Endothelial cell of umbilical vein (primary cell): Measurements from ENCODE around the gene DARS1. TPM values are rescaled to one million over a fixed set of nuclear protein-coding genes. Genes with fewer than 3 reads are reported as not detected.

Experiments used
- BruUV-seq: library from RNA; stranded (reverse); fragments of 400-500 nt; replicated peaks from 2 replicates; lab custom pipeline; 2021; lab: Mats Ljungman, UMichigan
- CTCF ChIA-PET: fragments of 300-600, 350-600 bp; sonication (Branson Sonifier 250); formaldehyde crosslinking; loops from one replicate; lab custom pipeline; 2021; ENCODE audit warnings: antibody characterized with exemption, inconsistent platforms; lab: Charles Lee
- POLR2A ChIA-PET: fragments of 300-600, 350-600 bp; sonication (Branson Sonifier 250); formaldehyde crosslinking; loops from one replicate; lab custom pipeline; 2021; ENCODE audit warnings: antibody characterized with exemption, inconsistent platforms; lab: Charles Lee
- DNase-seq: peaks from one replicate; pipeline ENCODE4 v3.0.0-alpha.2; 2011; ENCODE audit warnings: low read depth, low spot score
- FAIRE-seq: peaks from 2 replicates; lab custom pipeline; 2011; peaks lifted over from hg19 to GRCh38; lab: Jason Lieb, UNC
- H2AFZ ChIP-seq: 2 replicates; pipeline ENCODE4 v1.6.0; 2012; ENCODE audit warnings: low read depth, low read length, control low read depth, inconsistent platforms
- H3K27ac ChIP-seq: 2 replicates; pipeline ENCODE4 v1.5.1; 2011; ENCODE audit warnings: low read depth, mild to moderate bottlenecking, control low read depth, low read length, moderate library complexity; ENCODE audit not compliant: insufficient read depth
- H3K27me3 ChIP-seq, 2 experiments: 2 replicates each; pipeline versions ENCODE4 v1.6.0 to v1.6.1; 2011; ENCODE audit warnings: low read length in 2 of 2, mixed read lengths in 1 of 2; ENCODE audit not compliant: control insufficient read depth in 2 of 2, insufficient read depth in 2 of 2
- H3K36me3 ChIP-seq, 2 experiments: 2 replicates in 1 of 2; 3 replicates in 1 of 2; pipeline ENCODE4 v1.5.1; 2011; ENCODE audit warnings: low read length in 2 of 2, mild to moderate bottlenecking in 1 of 2, moderate library complexity in 1 of 2; ENCODE audit not compliant: control insufficient read depth in 2 of 2, insufficient read depth in 2 of 2; ENCODE audit errors: extremely low read depth in 1 of 2
- H3K4me1 ChIP-seq: 3 replicates; pipeline ENCODE4 v1.5.1; 2011; ENCODE audit warnings: mild to moderate bottlenecking, low read length; ENCODE audit not compliant: control insufficient read depth, insufficient read depth; ENCODE audit errors: extremely low read depth
- H3K4me2 ChIP-seq: 2 replicates; pipeline ENCODE4 v1.6.1; 2011; ENCODE audit warnings: low read length, control low read depth, mixed read lengths; ENCODE audit not compliant: insufficient read depth
- H3K4me3 ChIP-seq, 3 experiments: fragments of 200-600 bp in 1 of 3; sonication (generic), shearing (Covaris generic) in 1 of 3; replicated peaks in 1 of 3; 2 replicates each; pipeline ENCODE4 v1.5.1; 2011 to 2016; ENCODE audit warnings: control low read depth in 3 of 3, low read length in 3 of 3, mild to moderate bottlenecking in 2 of 3, inconsistent platforms in 1 of 3, low read depth in 1 of 3, moderate library complexity in 1 of 3; ENCODE audit not compliant: insufficient read depth in 1 of 3
- H3K79me2 ChIP-seq: 2 replicates; pipeline ENCODE4 v1.6.0; 2012; ENCODE audit warnings: low read length, inconsistent platforms; ENCODE audit not compliant: control insufficient read depth, insufficient read depth
- H3K9ac ChIP-seq: replicated peaks from 2 replicates; pipeline ENCODE3; 2011; ENCODE audit warnings: low read length, control low read depth; ENCODE audit not compliant: insufficient read depth; ENCODE audit errors: extremely low read depth
- H3K9me1 ChIP-seq: replicated peaks from 3 replicates; pipeline ENCODE4 v1.6.0; 2011; ENCODE audit warnings: mild to moderate bottlenecking, low read length; ENCODE audit not compliant: control insufficient read depth, insufficient read depth; ENCODE audit errors: extremely low read depth
- H3K9me3 ChIP-seq: replicated peaks from 2 replicates; pipeline ENCODE4 v1.5.1; 2012; ENCODE audit warnings: low read length, inconsistent platforms; ENCODE audit not compliant: control insufficient read depth, insufficient read depth
- H4K20me1 ChIP-seq: replicated peaks from 2 replicates; pipeline ENCODE3; 2011; ENCODE audit warnings: mild to moderate bottlenecking, low read length; ENCODE audit not compliant: control insufficient read depth, insufficient read depth; ENCODE audit errors: extremely low read depth
- EZH2 ChIP-seq: IDR thresholded peaks from 2 replicates; pipeline ENCODE4 v1.6.1; 2012; ENCODE audit warnings: borderline replicate concordance, low read depth, mild to moderate bottlenecking, moderate library complexity, low read length, inconsistent platforms; ENCODE audit not compliant: severe bottlenecking
- FOS ChIP-seq: IDR thresholded peaks from 2 replicates; pipeline ENCODE4 v1.6.1; 2011; ENCODE audit warnings: mild to moderate bottlenecking, low read length, moderate library complexity, borderline replicate concordance; ENCODE audit not compliant: insufficient read depth
- GATA2 ChIP-seq: IDR thresholded peaks from 2 replicates; pipeline ENCODE4 v1.7.0; 2011; ENCODE audit warnings: low read depth, mild to moderate bottlenecking, moderate library complexity, mixed read lengths, low read length; ENCODE audit not compliant: insufficient read length, insufficient read depth
- JUN ChIP-seq: IDR thresholded peaks from 2 replicates; pipeline ENCODE4 v1.6.1; 2011; ENCODE audit warnings: borderline replicate concordance, low read depth; ENCODE audit not compliant: insufficient read length, insufficient read depth
- MYC ChIP-seq: IDR thresholded peaks from one replicate; pipeline ENCODE4 v1.6.1; 2011; ENCODE audit warnings: mild to moderate bottlenecking, low read depth, low read length
- POLR2A ChIP-seq: IDR thresholded peaks from 2 replicates; pipeline ENCODE4 v1.6.1; 2012; ENCODE audit warnings: low read depth, mild to moderate bottlenecking, control low read depth, low read length
- POLR2AphosphoS5 ChIP-seq: IDR thresholded peaks from 2 replicates; pipeline ENCODE4 v1.6.1; 2012; ENCODE audit warnings: low read depth, mild to moderate bottlenecking, control low read depth, low read length, moderate library complexity; ENCODE audit not compliant: insufficient read depth
- dilution Hi-C: fragments of 300-500 bp; cut with MboI; formaldehyde crosslinking; loops from one replicate; pipeline ENCODE4 v1.15.0; 2019; ENCODE audit warnings: low sequenced_read_pairs; ENCODE audit not compliant: extremely low pct_ligation_motif_present
- intact Hi-C: fragments of 100-400 bp; cut with micrococcal nuclease; formaldehyde crosslinking; loops from one replicate; pipeline ENCODE4 v1.10.0; 2022
- polyA plus RNA-seq, 4 experiments: library from polyadenylated mRNA; depleted of rRNA in 3 of 4; stranded (reverse) in 3 of 4; unstranded in 1 of 4; fragments of >200 nt; gene quantifications; 2 replicates each; pipeline versions ENCODE4 v1.2.1 to v1.2.3, GENCODE V29; 2011 to 2012; ENCODE audit warnings: missing spikeins in 1 of 4
- total RNA-seq: library from RNA; stranded (reverse); gene quantifications from 2 replicates; pipeline ENCODE4 v1.2.3, GENCODE V29; 2021
- TF ChIP-seq, protein P1 (sequence below), 2 donors: IDR thresholded peaks; 1 replicate in 1 of 2; 2 replicates in 1 of 2; pipeline ENCODE4 v1.5.1; 2011; ENCODE audit warnings: low read length in 2 of 2, mild to moderate bottlenecking in 2 of 2, moderate library complexity in 2 of 2, control low read depth in 1 of 2, inconsistent platforms in 1 of 2, low read depth in 1 of 2; ENCODE audit not compliant: insufficient read depth in 1 of 2; ENCODE audit errors: extremely low read depth in 1 of 2
- TF ChIP-seq, protein P2 (sequence below): IDR thresholded peaks from 2 replicates; pipeline ENCODE4 v1.6.1; 2011; ENCODE audit not compliant: insufficient read depth, insufficient read length

DARS1 gene
- total and polyA plus RNA-seq, 2 donors (not counting 3 experiments of a cell fraction or from before 2014, with no cell fraction given), result 20.9 to 41.5 TPM

DNA sequence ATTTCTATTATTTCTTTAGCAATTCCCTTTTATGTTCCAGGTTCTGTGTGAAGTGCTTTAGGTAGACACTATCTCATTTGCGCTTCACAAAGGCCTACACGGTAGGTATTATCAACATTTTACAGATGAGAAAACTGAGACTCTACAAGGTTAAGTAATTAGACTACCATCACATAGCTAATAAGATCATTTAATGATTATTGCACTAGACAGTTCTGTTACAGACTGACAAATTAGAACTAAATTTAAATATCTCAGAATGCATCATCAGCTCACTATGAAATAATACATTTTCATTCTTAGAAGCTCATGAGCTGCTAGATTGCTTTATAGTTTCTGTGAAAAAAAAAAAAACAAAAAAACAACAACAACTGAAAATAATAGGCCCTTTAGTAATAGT is 37.9 kb downstream of the DARS1 start:
- H4K20me1 ChIP-seq, result no peaks in the 10 kb centered on the region
- H3K27me3 ChIP-seq, result no peaks in the 10 kb centered on the region
- H3K9me3 ChIP-seq, result no peaks in the 10 kb centered on the region
- DNase-seq (no peak), FAIRE-seq (no peak)
- intact Hi-C loops, result no loop called here
- no peak overlapping the region for H3K4me2 ChIP-seq
- no peak overlapping the region for H3K9ac ChIP-seq
- H3K4me1 ChIP-seq, result peaks cover 20% of the 10 kb centered on the region
- no peaks in the 10 kb centered on the region for H3K9me1 ChIP-seq
- no peak overlapping the region for H2AFZ ChIP-seq
- ChIA-PET CTCF (interaction anchor here (1.7 kb wide), 1 partner anchor 34 kb away, joined by 3 read pairs; no protein-coding TSS in a partner anchor), POLR2A (no interaction called here)
- BruUV-seq, result no TSS peak
- H3K27ac ChIP-seq, result no peak overlapping the region
- TF ChIP-seq, protein P1, sequence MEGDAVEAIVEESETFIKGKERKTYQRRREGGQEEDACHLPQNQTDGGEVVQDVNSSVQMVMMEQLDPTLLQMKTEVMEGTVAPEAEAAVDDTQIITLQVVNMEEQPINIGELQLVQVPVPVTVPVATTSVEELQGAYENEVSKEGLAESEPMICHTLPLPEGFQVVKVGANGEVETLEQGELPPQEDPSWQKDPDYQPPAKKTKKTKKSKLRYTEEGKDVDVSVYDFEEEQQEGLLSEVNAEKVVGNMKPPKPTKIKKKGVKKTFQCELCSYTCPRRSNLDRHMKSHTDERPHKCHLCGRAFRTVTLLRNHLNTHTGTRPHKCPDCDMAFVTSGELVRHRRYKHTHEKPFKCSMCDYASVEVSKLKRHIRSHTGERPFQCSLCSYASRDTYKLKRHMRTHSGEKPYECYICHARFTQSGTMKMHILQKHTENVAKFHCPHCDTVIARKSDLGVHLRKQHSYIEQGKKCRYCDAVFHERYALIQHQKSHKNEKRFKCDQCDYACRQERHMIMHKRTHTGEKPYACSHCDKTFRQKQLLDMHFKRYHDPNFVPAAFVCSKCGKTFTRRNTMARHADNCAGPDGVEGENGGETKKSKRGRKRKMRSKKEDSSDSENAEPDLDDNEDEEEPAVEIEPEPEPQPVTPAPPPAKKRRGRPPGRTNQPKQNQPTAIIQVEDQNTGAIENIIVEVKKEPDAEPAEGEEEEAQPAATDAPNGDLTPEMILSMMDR (IDR thresholded peaks at IDR 0.05; ENCODE audit: extremely low read depth in 1 of 2, insufficient read depth in 1 of 2, low read depth in 1 of 2, low read length in 2 of 2), result no peak
- TF ChIP-seq EZH2, result no peak
- no peak for TF ChIP-seq MYC
- TF ChIP-seq JUN, result no peak
- no peak for TF ChIP-seq FOS
- TF ChIP-seq, protein P2, sequence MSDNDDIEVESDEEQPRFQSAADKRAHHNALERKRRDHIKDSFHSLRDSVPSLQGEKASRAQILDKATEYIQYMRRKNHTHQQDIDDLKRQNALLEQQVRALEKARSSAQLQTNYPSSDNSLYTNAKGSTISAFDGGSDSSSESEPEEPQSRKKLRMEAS, result no peak
- no peak for TF ChIP-seq GATA2
- no peak for TF ChIP-seq POLR2A
- no peak for TF ChIP-seq POLR2AphosphoS5
- peaks cover 0 to 4% of the 10 kb centered on the region in 2 experiments for H3K36me3 ChIP-seq
- H3K4me3 ChIP-seq, result no peak overlapping the region
- dilution Hi-C loops, result no loop called here
- H3K79me2 ChIP-seq, result peaks cover 23% of the 10 kb centered on the region
